OCI-LY7 (cell line): ENCODE data around the gene PANK4. TPM values are rescaled to one million over a fixed set of nuclear protein-coding genes. Genes with fewer than 3 reads are reported as not detected.

Source experiments
- BruUV-seq: library from RNA; stranded (reverse); fragments of 400-500 nt; replicated peaks from 2 replicates; lab custom pipeline; 2021; lab: Mats Ljungman, UMichigan
- CTCF ChIA-PET: fragments of 300-600 bp; sonication (Branson Sonifier 250); formaldehyde crosslinking; loops from one replicate; lab custom pipeline; 2022; ENCODE audit warnings: antibody characterized with exemption; ENCODE audit not compliant: unreplicated experiment; lab: Charles Lee
- POLR2A ChIA-PET: fragments of 300-600 bp; sonication (Branson Sonifier 250); formaldehyde crosslinking; loops from one replicate; lab custom pipeline; 2022; ENCODE audit warnings: antibody characterized with exemption; lab: Charles Lee
- DNase-seq: peaks from one replicate; pipeline ENCODE4 v3.0.0-alpha.2; 2015; ENCODE audit warnings: low spot score
- H2AFZ ChIP-seq: fragments of 200-600 bp; sonication (generic), shearing (Covaris generic); 2 replicates; pipeline ENCODE4 v1.6.1; 2014; ENCODE audit warnings: mild to moderate bottlenecking, antibody characterized with exemption, low read length, moderate library complexity
- H3K27ac ChIP-seq: fragments of 200-600 bp; sonication (generic); 2 replicates; pipeline ENCODE4 v1.5.1; 2014; ENCODE audit warnings: mixed run types, low read depth, mild to moderate bottlenecking, moderate library complexity, low read length, inconsistent platforms; ENCODE audit not compliant: poor library complexity, severe bottlenecking
- H3K36me3 ChIP-seq: fragments of 200-600 bp; sonication (generic); 2 replicates; pipeline ENCODE4 v1.6.1; 2014; ENCODE audit warnings: mild to moderate bottlenecking, antibody characterized with exemption, low read length, moderate library complexity, mixed read lengths; ENCODE audit not compliant: insufficient read depth
- H3K4me1 ChIP-seq: fragments of 200-600 bp; sonication (generic); 2 replicates; pipeline ENCODE4 v1.5.1; 2014; ENCODE audit warnings: mild to moderate bottlenecking, low read length; ENCODE audit not compliant: insufficient read depth, poor library complexity, severe bottlenecking
- H3K4me2 ChIP-seq: fragments of 200-600 bp; sonication (generic); 2 replicates; pipeline ENCODE4 v1.6.1; 2014; ENCODE audit warnings: mild to moderate bottlenecking, low read length
- H3K4me3 ChIP-seq: fragments of 200-600 bp; sonication (generic); 2 replicates; pipeline ENCODE4 v1.5.1; 2014; ENCODE audit warnings: mild to moderate bottlenecking, low read depth, low read length; ENCODE audit not compliant: poor library complexity, severe bottlenecking
- H3K79me2 ChIP-seq: fragments of 200-600 bp; sonication (generic); 2 replicates; pipeline ENCODE4 v1.6.1; 2016; ENCODE audit warnings: low read depth, mild to moderate bottlenecking, low read length, moderate library complexity, mixed read lengths; ENCODE audit not compliant: insufficient read depth
- H3K9me2 ChIP-seq: fragments of 200-600 bp; sonication (generic); 2 replicates; pipeline ENCODE4 v1.6.1; 2016; ENCODE audit warnings: mild to moderate bottlenecking, low read length, mixed read lengths; ENCODE audit not compliant: insufficient read depth
- H3K9me3 ChIP-seq: fragments of 200-600 bp; sonication (generic); 2 replicates; pipeline ENCODE4 v1.6.1; 2014; ENCODE audit warnings: mild to moderate bottlenecking, mixed run types, low read length, mixed read lengths
- H4K20me1 ChIP-seq: fragments of 200-600 bp; sonication (generic); 2 replicates; pipeline ENCODE4 v1.6.1; 2014; ENCODE audit warnings: mild to moderate bottlenecking, antibody characterized with exemption, low read length, moderate library complexity, mixed read lengths; ENCODE audit not compliant: insufficient read depth
- EZH2phosphoT487 ChIP-seq: fragments of 200-600 bp; sonication (generic); IDR thresholded peaks from 2 replicates; pipeline ENCODE4 v1.6.1; 2018; ENCODE audit warnings: low read depth, borderline replicate concordance, mild to moderate bottlenecking, mixed run types, antibody characterized with exemption, low read length, moderate library complexity, mixed read lengths
- intact Hi-C: fragments of 100-400 bp; cut with micrococcal nuclease; formaldehyde crosslinking; loops from one replicate; pipeline ENCODE4 v1.10.0; 2022; ENCODE audit not compliant: unreplicated experiment
- total RNA-seq, 2 experiments: library from RNA; depleted of rRNA in 1 of 2; stranded (reverse); fragments of >200 nt in 1 of 2; shearing (Covaris generic) in 1 of 2; gene quantifications; 2 replicates each; pipeline ENCODE4 v1.2.3, GENCODE V29; 2014 to 2022
- TF ChIP-seq, protein P1 (sequence below): fragments of 200-600 bp; sonication (generic); conservative IDR thresholded peaks from 2 replicates; pipeline ENCODE4 v1.5.1; 2014; ENCODE audit warnings: mild to moderate bottlenecking, antibody characterized with exemption, low read length, moderate library complexity, mixed read lengths

Gene PANK4
- total RNA-seq, 2 experiments from 2014 or later, result 49.1 to 55.9 TPM

DNA sequence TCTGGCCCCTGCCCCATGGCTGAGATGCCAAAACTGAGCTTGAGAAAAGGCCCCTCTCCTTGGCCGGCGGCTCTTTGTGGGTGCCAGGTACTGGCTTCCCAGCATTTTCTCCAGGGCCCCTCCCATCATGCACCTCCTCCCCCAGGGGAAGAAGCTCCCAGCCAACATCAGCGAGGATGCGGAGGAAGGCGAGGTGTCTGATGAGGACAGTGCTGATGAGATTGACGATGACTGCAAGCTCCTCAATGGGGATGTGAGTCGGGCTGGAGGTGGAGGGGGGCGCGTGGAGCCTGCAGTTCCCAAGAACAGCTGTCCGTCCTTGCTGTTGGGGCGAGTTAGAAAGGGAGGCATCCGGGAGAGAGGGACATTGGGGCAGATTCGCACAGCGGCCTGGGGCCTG lies 36.8 kb downstream of the PANK4 start:
- H3K27ac ChIP-seq, result no peak overlapping the region
- H4K20me1 ChIP-seq, result no peaks in the 10 kb centered on the region
- intact Hi-C loops, result no loop called here
- peaks cover 33% of the 10 kb centered on the region for H3K4me1 ChIP-seq
- no peak overlapping the region for H2AFZ ChIP-seq
- BruUV-seq, result no TSS peak
- H3K9me2 ChIP-seq, result no peaks in the 10 kb centered on the region
- H3K4me3 ChIP-seq, result no peak overlapping the region
- no peaks in the 10 kb centered on the region for H3K36me3 ChIP-seq
- no peak for TF ChIP-seq EZH2phosphoT487
- TF ChIP-seq, protein P1, sequence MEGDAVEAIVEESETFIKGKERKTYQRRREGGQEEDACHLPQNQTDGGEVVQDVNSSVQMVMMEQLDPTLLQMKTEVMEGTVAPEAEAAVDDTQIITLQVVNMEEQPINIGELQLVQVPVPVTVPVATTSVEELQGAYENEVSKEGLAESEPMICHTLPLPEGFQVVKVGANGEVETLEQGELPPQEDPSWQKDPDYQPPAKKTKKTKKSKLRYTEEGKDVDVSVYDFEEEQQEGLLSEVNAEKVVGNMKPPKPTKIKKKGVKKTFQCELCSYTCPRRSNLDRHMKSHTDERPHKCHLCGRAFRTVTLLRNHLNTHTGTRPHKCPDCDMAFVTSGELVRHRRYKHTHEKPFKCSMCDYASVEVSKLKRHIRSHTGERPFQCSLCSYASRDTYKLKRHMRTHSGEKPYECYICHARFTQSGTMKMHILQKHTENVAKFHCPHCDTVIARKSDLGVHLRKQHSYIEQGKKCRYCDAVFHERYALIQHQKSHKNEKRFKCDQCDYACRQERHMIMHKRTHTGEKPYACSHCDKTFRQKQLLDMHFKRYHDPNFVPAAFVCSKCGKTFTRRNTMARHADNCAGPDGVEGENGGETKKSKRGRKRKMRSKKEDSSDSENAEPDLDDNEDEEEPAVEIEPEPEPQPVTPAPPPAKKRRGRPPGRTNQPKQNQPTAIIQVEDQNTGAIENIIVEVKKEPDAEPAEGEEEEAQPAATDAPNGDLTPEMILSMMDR, result no peak
- H3K4me2 ChIP-seq, result no peak overlapping the region
- no peak for DNase-seq
- H3K79me2 ChIP-seq, result no peaks in the 10 kb centered on the region
- no peaks in the 10 kb centered on the region for H3K9me3 ChIP-seq
- ChIA-PET CTCF (interaction anchor here (0.6 kb wide), 1 partner anchor 66 kb away, joined by 3 read pairs; no protein-coding TSS in a partner anchor), POLR2A (no interaction called here)

DNA sequence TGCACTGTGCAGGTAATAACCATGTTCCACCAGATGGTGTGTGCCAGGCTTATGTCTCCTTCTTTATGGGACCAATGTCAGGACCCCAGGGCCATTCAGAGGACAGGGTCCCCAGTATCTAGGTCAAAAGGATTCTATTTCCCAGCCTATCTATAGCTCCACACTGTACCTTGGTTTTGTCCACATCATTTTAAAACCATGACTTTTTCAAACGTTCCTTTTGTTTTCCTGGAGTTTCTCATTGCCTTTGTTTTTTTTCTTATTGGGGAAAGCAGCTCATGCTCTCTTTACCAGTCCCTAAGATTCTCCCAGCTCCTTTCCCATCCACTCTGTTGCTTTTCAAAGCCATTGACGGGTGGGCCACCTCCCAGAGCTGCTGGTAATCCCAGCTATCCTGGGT lies 37.7 kb downstream of the PANK4 start:
- POLR2A ChIA-PET, result no interaction called here
- Histone ChIP-seq H3K27ac (no peak overlapping the region), H3K79me2 (no peaks in the 10 kb centered on the region), H3K9me3 (no peaks in the 10 kb centered on the region), H2AFZ (no peak overlapping the region), H3K4me1 (peaks cover 24% of the 10 kb centered on the region), H3K36me3 (no peaks in the 10 kb centered on the region), H3K4me2 (no peak overlapping the region), H4K20me1 (no peaks in the 10 kb centered on the region), H3K4me3 (no peak overlapping the region), H3K9me2 (no peaks in the 10 kb centered on the region)
- intact Hi-C loops, result no loop called here
- no peak for DNase-seq
- no TSS peak for BruUV-seq
- TF ChIP-seq EZH2phosphoT487, result no peak
- CTCF ChIA-PET, result no interaction called here

DNA sequence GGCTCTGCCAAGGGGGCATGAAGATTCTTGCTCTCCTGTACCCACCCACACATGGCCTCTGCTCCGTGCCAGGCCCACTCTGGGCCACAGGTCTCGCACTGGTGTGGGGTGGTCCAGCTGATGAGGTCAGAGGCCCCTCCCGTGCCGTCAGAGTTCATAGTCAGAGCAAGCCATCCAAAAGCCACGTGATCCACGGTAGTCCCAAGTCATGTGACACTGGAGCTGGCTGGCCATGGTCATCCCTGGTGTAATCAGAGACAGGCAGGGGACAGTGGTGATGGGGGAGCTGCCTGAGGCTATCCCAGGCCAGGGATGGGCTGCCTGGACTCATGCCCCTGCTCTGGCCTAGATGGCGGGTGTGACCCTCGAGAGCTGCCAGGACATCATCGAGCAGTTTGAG lies 39.8 kb downstream of the PANK4 start:
- BruUV-seq, result no TSS peak
- no peak overlapping the region for H3K4me2 ChIP-seq
- no peak for TF ChIP-seq EZH2phosphoT487
- TF ChIP-seq, protein P1, result no peak
- H3K79me2 ChIP-seq, result no peaks in the 10 kb centered on the region
- H3K4me3 ChIP-seq, result no peak overlapping the region
- H3K9me2 ChIP-seq, result no peaks in the 10 kb centered on the region
- no peaks in the 10 kb centered on the region for H3K36me3 ChIP-seq
- no peak overlapping the region for H3K27ac ChIP-seq
- POLR2A ChIA-PET, result no interaction called here
- DNase-seq, result no peak
- no peaks in the 10 kb centered on the region for H3K9me3 ChIP-seq
- H2AFZ ChIP-seq, result no peak overlapping the region
- H4K20me1 ChIP-seq, result no peaks in the 10 kb centered on the region
- H3K4me1 ChIP-seq, result peaks cover 3% of the 10 kb centered on the region
- CTCF ChIA-PET, result no interaction called here
- intact Hi-C loops, result no loop called here
